HCT116 (cell line): Measurements from ENCODE around the gene SCN8A.

Experiments
- EZH2 ChIP-seq: fragments of 200-600 bp; sonication (generic); IDR thresholded peaks from 2 replicates; pipeline ENCODE4 v1.6.1; 2017; ENCODE audit warnings: antibody characterized with exemption, mixed run types
- POLR2A ChIP-seq: IDR thresholded peaks from 2 replicates; pipeline ENCODE4 v1.7.0; 2011; ENCODE audit warnings: borderline replicate concordance; ENCODE audit not compliant: insufficient read depth, insufficient read length; ENCODE audit errors: extremely low read depth
- POLR2AphosphoS5 ChIP-seq: IDR thresholded peaks from 2 replicates; pipeline ENCODE4 v1.6.1; 2011; ENCODE audit warnings: mild to moderate bottlenecking, low read depth, low read length, moderate library complexity
- SP1 ChIP-seq: IDR thresholded peaks from 2 replicates; pipeline ENCODE4 v1.6.1; 2012; ENCODE audit warnings: low read depth
- TF ChIP-seq, protein P1 (sequence below), 3 experiments: fragments of 200-600 bp in 1 of 3; sonication (generic) in 1 of 3; IDR thresholded peaks in 2 of 3; conservative IDR thresholded peaks in 1 of 3; 2 replicates each; pipeline ENCODE4 v1.5.1; 2012 to 2017; ENCODE audit warnings: low read depth in 2 of 3, low read length in 2 of 3, antibody characterized with exemption in 1 of 3, borderline replicate concordance in 1 of 3, control low read depth in 1 of 3, mild to moderate bottlenecking in 1 of 3, mixed read lengths in 1 of 3, mixed run types in 1 of 3, moderate library complexity in 1 of 3; ENCODE audit not compliant: insufficient read depth in 1 of 3

DNA sequence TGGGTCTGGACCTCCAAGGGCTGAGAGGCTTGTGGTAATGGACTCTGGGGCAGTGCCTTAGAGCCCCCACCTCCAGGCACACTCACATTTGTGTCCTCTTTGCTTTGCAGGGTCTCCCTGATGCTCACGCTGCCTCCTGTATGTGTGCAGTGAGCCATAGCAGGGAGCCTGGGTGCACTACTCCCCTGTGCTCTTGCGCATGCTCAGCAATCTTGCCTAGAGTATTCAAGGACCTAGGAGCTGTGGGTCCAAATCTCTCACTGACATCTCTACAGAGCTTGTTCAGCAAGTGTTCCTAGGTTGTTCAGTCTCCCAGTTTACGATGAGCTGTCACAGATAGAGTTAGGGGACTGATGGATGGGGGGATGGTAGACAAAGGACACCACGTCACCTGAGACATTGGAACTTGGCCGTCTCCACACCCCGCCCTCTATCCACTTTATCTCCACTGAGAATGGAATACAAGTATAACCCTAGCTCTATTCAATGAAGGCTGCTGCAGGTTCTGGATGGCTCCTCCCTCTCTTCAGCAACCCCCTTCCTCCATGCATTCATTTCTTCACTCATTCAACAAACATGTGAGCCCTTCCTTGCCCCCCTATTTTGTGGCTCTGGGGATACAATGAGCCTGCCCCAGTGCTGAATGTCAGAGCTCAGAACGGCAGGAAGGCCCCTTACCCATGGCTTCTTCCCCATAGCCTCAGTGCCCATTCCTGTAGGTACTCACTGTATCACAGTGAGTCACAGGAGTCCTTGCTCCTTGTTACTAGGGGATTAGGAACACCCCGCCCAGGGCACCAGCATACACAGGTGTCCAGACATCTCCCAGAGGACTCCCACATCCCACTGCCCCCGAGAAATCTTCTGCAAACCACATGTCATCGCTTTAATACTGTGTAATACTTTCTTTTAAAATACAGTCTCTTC lies 226.3 kb downstream of the SCN8A start:
- TF ChIP-seq, protein P1, sequence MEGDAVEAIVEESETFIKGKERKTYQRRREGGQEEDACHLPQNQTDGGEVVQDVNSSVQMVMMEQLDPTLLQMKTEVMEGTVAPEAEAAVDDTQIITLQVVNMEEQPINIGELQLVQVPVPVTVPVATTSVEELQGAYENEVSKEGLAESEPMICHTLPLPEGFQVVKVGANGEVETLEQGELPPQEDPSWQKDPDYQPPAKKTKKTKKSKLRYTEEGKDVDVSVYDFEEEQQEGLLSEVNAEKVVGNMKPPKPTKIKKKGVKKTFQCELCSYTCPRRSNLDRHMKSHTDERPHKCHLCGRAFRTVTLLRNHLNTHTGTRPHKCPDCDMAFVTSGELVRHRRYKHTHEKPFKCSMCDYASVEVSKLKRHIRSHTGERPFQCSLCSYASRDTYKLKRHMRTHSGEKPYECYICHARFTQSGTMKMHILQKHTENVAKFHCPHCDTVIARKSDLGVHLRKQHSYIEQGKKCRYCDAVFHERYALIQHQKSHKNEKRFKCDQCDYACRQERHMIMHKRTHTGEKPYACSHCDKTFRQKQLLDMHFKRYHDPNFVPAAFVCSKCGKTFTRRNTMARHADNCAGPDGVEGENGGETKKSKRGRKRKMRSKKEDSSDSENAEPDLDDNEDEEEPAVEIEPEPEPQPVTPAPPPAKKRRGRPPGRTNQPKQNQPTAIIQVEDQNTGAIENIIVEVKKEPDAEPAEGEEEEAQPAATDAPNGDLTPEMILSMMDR (IDR thresholded peaks at IDR 0.05 in 2 of 3, conservative IDR thresholded peaks at IDR 0.05 in 1 of 3; ENCODE audit: borderline replicate concordance in 1 of 3, insufficient read depth in 1 of 3, low read depth in 2 of 3, low read length in 2 of 3), result no peak
- TF ChIP-seq SP1 (no peak), EZH2 (no peak), POLR2A (no peak), POLR2AphosphoS5 (no peak)
